Chondrocyte (in vitro differentiated cells): ENCODE data around the gene TCTN3. TPM values are rescaled to one million over a fixed set of nuclear protein-coding genes. Genes with fewer than 3 reads are reported as not detected.
"Not testable (repeated sequence)": the region's sequence is repeated elsewhere in the genome, so short reads cannot be mapped to it uniquely, and the experiment has no call there.

Experiments used
- DNase-seq: peaks from one replicate; pipeline ENCODE4 v3.0.0; 2021; ENCODE audit warnings: mixed read lengths, low spot score
- H3K27ac Mint-ChIP-seq: one replicate; pipeline ENCODE4 v1.8.0; 2021; ENCODE audit warnings: mild to moderate bottlenecking, moderate library complexity, mixed read lengths; ENCODE audit not compliant: unreplicated experiment
- H3K27me3 Mint-ChIP-seq: 2 replicates; pipeline ENCODE4 v1.8.0; 2021; ENCODE audit warnings: low read depth, mixed read lengths
- H3K36me3 Mint-ChIP-seq: 2 replicates; pipeline ENCODE4 v1.8.0; 2021; ENCODE audit warnings: low read depth, mixed read lengths
- H3K4me1 Mint-ChIP-seq: 2 replicates; pipeline ENCODE4 v1.8.0; 2021; ENCODE audit warnings: low read depth, mild to moderate bottlenecking, mixed read lengths
- H3K4me3 Mint-ChIP-seq: one replicate; pipeline ENCODE4 v1.8.0; 2021; ENCODE audit warnings: mild to moderate bottlenecking, moderate library complexity, mixed read lengths; ENCODE audit not compliant: unreplicated experiment
- H3K9me3 Mint-ChIP-seq: 2 replicates; pipeline ENCODE4 v1.8.0; 2021; ENCODE audit warnings: low read depth, mixed read lengths
- CTCF ChIP-seq: fragments of 200-600 bp; sonication (generic); IDR thresholded peaks from 2 replicates; pipeline ENCODE4 v1.5.0; 2021; ENCODE audit warnings: antibody characterized with exemption, mild to moderate bottlenecking, moderate library complexity
- total RNA-seq: library from RNA; stranded (reverse); gene quantifications from 3 replicates; pipeline ENCODE4 v1.2.1, GENCODE V29; 2021

The TCTN3 gene
- total RNA-seq, 1 donor from 2014 or later = 32.7 TPM

GRCh38 chr10:95635319-95635733, 58.4 kb downstream of the TCTN3 start:
- no peak for TF ChIP-seq CTCF
- H3K36me3 Mint-ChIP-seq = peaks cover 54% of the 10 kb centered on the region

GRCh38 chr10:95628786-95629185, 64.9 kb downstream of the TCTN3 start:
- Mint-ChIP-seq H3K27me3 (no peaks in the 10 kb centered on the region), H3K36me3 (peaks cover 60% of the 10 kb centered on the region), H3K4me3 (no peak overlapping the region), H3K4me1 (peaks cover 7% of the 10 kb centered on the region), H3K9me3 (no peaks in the 10 kb centered on the region), H3K27ac (no peak overlapping the region)
- no peak for DNase-seq
- no peak for TF ChIP-seq CTCF

More at GRCh38 chr10:95635319-95635733, 58.4 kb downstream of the TCTN3 start:
- no peaks in the 10 kb centered on the region for H3K27me3 Mint-ChIP-seq
- H3K4me1 Mint-ChIP-seq = no peaks in the 10 kb centered on the region
- H3K9me3 Mint-ChIP-seq = no peaks in the 10 kb centered on the region
- H3K27ac Mint-ChIP-seq = no peak overlapping the region
- no peak for DNase-seq
- H3K4me3 Mint-ChIP-seq = no peak overlapping the region

- no peak for DNase-seq
- H3K4me3 Mint-ChIP-seq = no peak overlapping the region
- TF ChIP-seq CTCF = no peak
- H3K27ac Mint-ChIP-seq = no peak overlapping the region
- H3K36me3 Mint-ChIP-seq = peaks cover 46% of the 10 kb centered on the region
- no peaks in the 10 kb centered on the region for H3K27me3 Mint-ChIP-seq
- no peaks in the 10 kb centered on the region for H3K9me3 Mint-ChIP-seq
- peaks cover 7% of the 10 kb centered on the region for H3K4me1 Mint-ChIP-seq
Measured at GRCh38 chr10:95626500-95626899, 67.2 kb downstream of the TCTN3 start.

GRCh38 chr10:95620415-95620814, 73.3 kb downstream of the TCTN3 start:
- not testable (repeated sequence) for H3K9me3 Mint-ChIP-seq, H3K4me3 Mint-ChIP-seq, DNase-seq, H3K4me1 Mint-ChIP-seq, H3K27me3 Mint-ChIP-seq, H3K27ac Mint-ChIP-seq
- H3K36me3 Mint-ChIP-seq = peaks cover 44% of the 10 kb centered on the region

- Mint-ChIP-seq H3K27me3 (no peaks in the 10 kb centered on the region), H3K36me3 (peaks cover 49% of the 10 kb centered on the region), H3K9me3 (peaks cover 3% of the 10 kb centered on the region), H3K27ac (no peak overlapping the region), H3K4me1 (no peaks in the 10 kb centered on the region), H3K4me3 (no peak overlapping the region)
- TF ChIP-seq CTCF = no peak
- DNase-seq = no peak
Measured at GRCh38 chr10:95618101-95618500, 75.6 kb downstream of the TCTN3 start.

GRCh38 chr10:95616446-95616845, 77.3 kb downstream of the TCTN3 start:
- no peak for DNase-seq
- Mint-ChIP-seq H3K4me1 (no peaks in the 10 kb centered on the region), H3K27ac (no peak overlapping the region), H3K36me3 (peaks cover 56% of the 10 kb centered on the region), H3K9me3 (peaks cover 3% of the 10 kb centered on the region), H3K4me3 (no peak overlapping the region), H3K27me3 (no peaks in the 10 kb centered on the region)
- no peak for TF ChIP-seq CTCF

Other genes with a start within 250 kb of the TCTN3 start
- 5.0 to 7.0 TPM (median 5.6 TPM) in 3 replicates for gene SORBS1, start 132.6 kb downstream of the TCTN3 start, total RNA-seq
- 132 to 200 TPM (median 134 TPM) in 3 replicates for gene ALDH18A1, start 37.2 kb downstream of the TCTN3 start, total RNA-seq
- 2.1 to 6.0 TPM (median 5.2 TPM) in 3 replicates for gene ENTPD1, start 62.2 kb upstream of the TCTN3 start, total RNA-seq
- gene CC2D2B, start 214.0 kb upstream of the TCTN3 start, total RNA-seq = 0.30 to 0.54 TPM (median 0.51 TPM) in 3 replicates